HG03565 (cell line): Measurements from ENCODE around the gene PRKCE.

Experiments used
- ATAC-seq: cut with Tn5 transposase; IDR thresholded peaks from one replicate; pipeline ENCODE4 v1.9.1; 2021; ENCODE audit warnings: mild to moderate bottlenecking, moderate library complexity; ENCODE audit not compliant: unreplicated experiment

Gene PRKCE

GRCh38 chr2:45802499-45803138 is 151.1 kb downstream of the PRKCE start:
- ATAC-seq, result no peak

GRCh38 chr2:45804987-45805755 is 153.7 kb downstream of the PRKCE start:
- ATAC-seq, result no peak

GRCh38 chr2:45806563-45807358 is 155.3 kb downstream of the PRKCE start:
- ATAC-seq, result peak; percentile 69

- no peak for ATAC-seq
These were observed 156.9 kb downstream of the PRKCE start for GRCh38 chr2:45808294-45808800.

GRCh38 chr2:45809205-45809604 is 157.7 kb downstream of the PRKCE start:
- ATAC-seq, result no peak

GRCh38 chr2:45812011-45812500 is 160.6 kb downstream of the PRKCE start:
- no peak for ATAC-seq

GRCh38 chr2:45813003-45813941 is 161.8 kb downstream of the PRKCE start:
- no peak for ATAC-seq

GRCh38 chr2:45814488-45814887 is 163.0 kb downstream of the PRKCE start:
- no peak for ATAC-seq

- ATAC-seq, result no peak
These were observed 163.6 kb downstream of the PRKCE start for GRCh38 chr2:45814951-45815621.

GRCh38 chr2:45816272-45816671 is 164.8 kb downstream of the PRKCE start:
- ATAC-seq, result no peak

- no peak for ATAC-seq
These were observed 167.1 kb downstream of the PRKCE start for GRCh38 chr2:45818591-45818990.

- no peak for ATAC-seq
These were observed 168.6 kb downstream of the PRKCE start for GRCh38 chr2:45820048-45820447.

GRCh38 chr2:45821558-45822271 is 170.2 kb downstream of the PRKCE start:
- no peak for ATAC-seq

GRCh38 chr2:45822272-45822630 is 170.8 kb downstream of the PRKCE start:
- no peak for ATAC-seq

- no peak for ATAC-seq
These were observed 172.3 kb downstream of the PRKCE start for GRCh38 chr2:45823723-45824206.

GRCh38 chr2:45825001-45825651 is 173.7 kb downstream of the PRKCE start:
- ATAC-seq, result no peak

GRCh38 chr2:45826460-45826859 is 175.0 kb downstream of the PRKCE start:
- no peak for ATAC-seq

- ATAC-seq, result no peak
These were observed 175.6 kb downstream of the PRKCE start for GRCh38 chr2:45826884-45827635.
